Activated naive CD8-positive, alpha-beta T cell treated with anti-CD3 and anti-CD28 coated beads, Interleukin-2, amount 10 ng/mL, durations not matched to agents 7 days and 5 days (primary cell): ENCODE data around the gene SLC48A1. TPM values are rescaled to one million over a fixed set of nuclear protein-coding genes. Genes with fewer than 3 reads are reported as not detected.

Experiments used
- ATAC-seq: fragments of 150-1000 bp; cut with Tn5 transposase; one replicate; pipeline ENCODE4 v1.10.0; 2021; ENCODE audit warnings: low read depth, moderate library complexity
- POLR2A ChIA-PET: fragments of 350-600 bp; sonication (Branson Sonifier 250); formaldehyde crosslinking; loops from one replicate; lab custom pipeline; 2021; ENCODE audit warnings: antibody characterized with exemption; lab: Charles Lee
- DNase-seq: peaks from one replicate; pipeline ENCODE4 v3.0.0; 2021
- H3K27ac Mint-ChIP-seq: one replicate; pipeline ENCODE4 v1.8.0; 2022; ENCODE audit warnings: mild to moderate bottlenecking, mixed read lengths
- H3K27me3 Mint-ChIP-seq: one replicate; pipeline ENCODE4 v1.8.0; 2022; ENCODE audit warnings: mild to moderate bottlenecking, moderate library complexity, mixed read lengths
- H3K36me3 Mint-ChIP-seq: one replicate; pipeline ENCODE4 v1.8.0; 2021; ENCODE audit warnings: mild to moderate bottlenecking, mixed read lengths
- H3K4me1 Mint-ChIP-seq: one replicate; pipeline ENCODE4 v1.8.0; 2021; ENCODE audit warnings: mixed read lengths
- H3K4me3 Mint-ChIP-seq: one replicate; pipeline ENCODE4 v1.8.0; 2022; ENCODE audit warnings: mild to moderate bottlenecking, moderate library complexity, mixed read lengths
- H3K9me3 Mint-ChIP-seq: one replicate; pipeline ENCODE4 v1.8.0; 2021; ENCODE audit warnings: mixed read lengths
- total RNA-seq, 2 experiments: library from RNA; stranded (reverse); gene quantifications; one replicate each; pipeline ENCODE4 v1.2.3, GENCODE V29; 2021

SLC48A1 gene
- total RNA-seq, 2 experiments from 2014 or later = 13.4 to 13.9 TPM

DNA sequence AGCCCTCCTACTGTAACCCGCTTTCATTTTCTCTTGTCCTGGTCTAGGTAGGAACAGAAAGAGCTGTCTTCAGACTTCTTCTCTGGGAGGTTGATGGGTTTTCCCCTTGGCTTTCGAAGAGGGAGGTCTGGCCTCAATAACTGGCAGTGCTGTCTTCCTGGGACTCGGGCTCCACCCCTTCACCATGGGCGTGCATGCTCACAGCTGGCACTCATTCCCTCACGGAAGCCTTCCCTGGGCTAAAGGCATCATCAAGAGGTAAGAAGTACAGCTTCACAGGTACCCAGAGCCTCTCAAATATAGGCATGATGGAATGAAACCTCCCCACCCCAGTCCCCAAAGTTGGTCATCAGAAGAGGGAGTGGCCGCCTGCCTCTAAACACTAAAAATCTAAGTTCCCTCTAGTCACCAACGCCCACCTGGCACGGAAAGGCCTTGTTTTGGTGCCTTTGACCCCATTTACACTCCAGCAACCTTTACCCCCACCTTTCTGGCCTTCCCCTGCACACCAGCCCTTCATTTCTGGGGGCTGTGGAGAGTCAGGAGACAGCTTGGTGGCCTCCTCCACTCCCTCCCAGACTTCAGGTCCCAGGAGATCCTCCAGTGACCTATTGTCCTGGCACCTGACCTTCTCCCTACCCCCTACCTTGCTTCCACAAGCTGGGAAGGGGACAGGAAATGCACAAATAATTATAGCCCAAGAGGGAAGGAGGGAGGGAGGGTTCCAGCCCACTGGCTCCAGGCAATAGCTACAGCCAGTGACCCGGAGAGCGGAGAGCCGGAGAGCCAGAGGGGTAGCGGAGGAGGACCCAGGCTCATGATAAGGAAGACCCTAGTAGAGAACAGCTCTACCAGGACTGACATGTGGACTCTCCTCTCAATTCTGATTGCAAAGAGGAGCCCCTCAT lies 17.1 kb upstream of the SLC48A1 start:
- H3K4me3 Mint-ChIP-seq = no peak overlapping the region
- POLR2A ChIA-PET = interaction anchor here (0.8 to 0.9 kb wide), 2 partner anchors 11 to 14 kb away, joined by 3 to 4 read pairs; no protein-coding TSS in a partner anchor
- no peak for ATAC-seq

DNA sequence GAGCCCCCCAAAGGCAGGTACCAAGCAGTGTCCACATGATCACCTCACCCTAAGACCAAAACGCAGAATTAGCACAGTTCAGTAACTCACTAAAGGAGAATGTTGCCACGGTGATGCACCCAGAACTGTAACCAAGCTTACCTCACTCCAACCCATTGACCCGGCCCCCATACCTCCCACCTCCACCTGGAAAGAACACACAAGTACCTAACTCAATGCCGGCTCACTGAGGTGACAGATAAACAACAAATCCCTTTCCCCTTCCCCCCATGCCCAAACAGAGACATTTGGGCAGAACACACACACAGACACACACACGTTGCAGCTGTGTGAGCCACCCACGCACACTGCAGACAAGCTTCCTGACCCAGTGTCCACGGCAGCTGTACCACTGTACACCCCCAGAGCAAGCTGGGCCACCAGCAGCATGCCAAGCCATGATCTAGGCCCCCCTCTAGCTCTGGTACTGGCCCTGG lies 15.6 kb upstream of the SLC48A1 start:
- Mint-ChIP-seq H3K9me3 (no peaks in the 10 kb centered on the region), H3K4me1 (peaks cover 32% of the 10 kb centered on the region), H3K27ac (peak overlapping the region; percentile 13), H3K4me3 (no peak overlapping the region), H3K36me3 (no peaks in the 10 kb centered on the region), H3K27me3 (peaks cover 4% of the 10 kb centered on the region)
- no peak for DNase-seq
- ATAC-seq = no peak
- POLR2A ChIA-PET = interaction anchor here (1.5 kb wide), 1 partner anchor 10 kb away, joined by 5 read pairs; no protein-coding TSS in a partner anchor

More for the DNA sequence above, 17.1 kb upstream of the SLC48A1 start:
- H3K27ac Mint-ChIP-seq = no peak overlapping the region
- H3K9me3 Mint-ChIP-seq = no peaks in the 10 kb centered on the region
- no peak for DNase-seq
- no peaks in the 10 kb centered on the region for H3K36me3 Mint-ChIP-seq
- H3K4me1 Mint-ChIP-seq = peaks cover 28% of the 10 kb centered on the region
- peaks cover 4% of the 10 kb centered on the region for H3K27me3 Mint-ChIP-seq

DNA sequence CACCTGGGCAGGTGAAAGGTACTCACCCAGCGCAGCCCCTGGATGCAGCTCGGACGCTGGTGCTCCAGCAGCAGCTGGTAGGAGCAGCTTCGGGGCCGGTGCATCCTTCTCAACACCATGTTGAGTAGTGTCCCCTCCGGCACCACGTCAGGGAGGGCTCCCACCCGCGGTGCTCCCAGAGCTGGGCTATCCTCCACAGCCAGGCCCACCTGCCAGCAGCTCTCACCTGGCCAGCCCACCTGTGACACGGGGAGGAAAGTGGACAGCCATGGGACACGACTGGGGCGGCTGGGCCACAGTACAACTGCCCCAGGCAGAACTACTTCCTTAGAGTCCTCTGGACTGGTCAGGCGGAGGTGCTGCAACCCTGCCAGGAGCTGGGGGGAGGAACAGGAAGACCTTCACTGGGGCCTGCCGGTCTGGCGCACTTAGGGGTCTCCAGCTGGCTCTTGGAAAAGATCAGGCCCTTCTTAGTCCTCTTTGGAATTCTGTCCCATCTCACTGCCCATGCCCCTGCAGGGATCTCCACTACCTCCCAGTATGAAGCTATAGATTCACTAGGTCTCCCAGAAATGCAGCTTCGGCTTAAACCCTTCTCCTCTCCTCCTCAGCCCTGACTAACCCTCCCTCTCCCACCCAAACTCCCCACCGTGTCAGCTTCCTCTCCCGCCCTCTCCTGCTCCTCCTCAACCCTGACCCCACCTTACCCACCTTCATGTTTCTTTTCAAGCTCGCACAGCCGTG lies 15.0 kb upstream of the SLC48A1 start:
- H3K4me3 Mint-ChIP-seq = peak overlapping the region; percentile 45
- ATAC-seq (no peak), DNase-seq (no peak)
- no peaks in the 10 kb centered on the region for H3K9me3 Mint-ChIP-seq
- peaks cover 33% of the 10 kb centered on the region for H3K4me1 Mint-ChIP-seq
- no peaks in the 10 kb centered on the region for H3K36me3 Mint-ChIP-seq
- POLR2A ChIA-PET = interaction anchor here (0.8 to 1.5 kb wide), 2 partner anchors 9 to 36 kb away, joined by 3 to 5 read pairs; no protein-coding TSS in a partner anchor
- H3K27me3 Mint-ChIP-seq = peaks cover 4% of the 10 kb centered on the region
- H3K27ac Mint-ChIP-seq = no peak overlapping the region

DNA sequence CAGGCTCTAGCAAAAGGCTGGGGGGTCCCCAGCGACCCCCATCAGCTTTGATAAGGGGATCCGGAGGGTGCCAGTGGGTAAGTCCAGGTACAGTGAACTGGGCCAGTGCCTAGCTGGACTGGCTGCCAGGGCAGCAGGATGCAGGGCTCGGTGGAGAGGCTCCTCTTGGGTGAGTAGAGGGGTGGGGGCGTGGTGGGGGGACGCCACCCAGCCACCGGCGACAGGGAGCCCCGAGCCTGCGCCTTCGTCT lies 14.5 kb upstream of the SLC48A1 start:
- Mint-ChIP-seq H3K4me1 (peaks cover 33% of the 10 kb centered on the region), H3K9me3 (no peaks in the 10 kb centered on the region), H3K4me3 (peak overlapping the region; percentile 45), H3K36me3 (no peaks in the 10 kb centered on the region), H3K27me3 (peaks cover 4% of the 10 kb centered on the region), H3K27ac (no peak overlapping the region)
- POLR2A ChIA-PET = interaction anchor here (0.8 to 1.7 kb wide), 3 partner anchors 9 to 51 kb away, joined by 3 to 5 read pairs (median 4); no protein-coding TSS in a partner anchor
- no peak for ATAC-seq
- DNase-seq = no peak

DNA sequence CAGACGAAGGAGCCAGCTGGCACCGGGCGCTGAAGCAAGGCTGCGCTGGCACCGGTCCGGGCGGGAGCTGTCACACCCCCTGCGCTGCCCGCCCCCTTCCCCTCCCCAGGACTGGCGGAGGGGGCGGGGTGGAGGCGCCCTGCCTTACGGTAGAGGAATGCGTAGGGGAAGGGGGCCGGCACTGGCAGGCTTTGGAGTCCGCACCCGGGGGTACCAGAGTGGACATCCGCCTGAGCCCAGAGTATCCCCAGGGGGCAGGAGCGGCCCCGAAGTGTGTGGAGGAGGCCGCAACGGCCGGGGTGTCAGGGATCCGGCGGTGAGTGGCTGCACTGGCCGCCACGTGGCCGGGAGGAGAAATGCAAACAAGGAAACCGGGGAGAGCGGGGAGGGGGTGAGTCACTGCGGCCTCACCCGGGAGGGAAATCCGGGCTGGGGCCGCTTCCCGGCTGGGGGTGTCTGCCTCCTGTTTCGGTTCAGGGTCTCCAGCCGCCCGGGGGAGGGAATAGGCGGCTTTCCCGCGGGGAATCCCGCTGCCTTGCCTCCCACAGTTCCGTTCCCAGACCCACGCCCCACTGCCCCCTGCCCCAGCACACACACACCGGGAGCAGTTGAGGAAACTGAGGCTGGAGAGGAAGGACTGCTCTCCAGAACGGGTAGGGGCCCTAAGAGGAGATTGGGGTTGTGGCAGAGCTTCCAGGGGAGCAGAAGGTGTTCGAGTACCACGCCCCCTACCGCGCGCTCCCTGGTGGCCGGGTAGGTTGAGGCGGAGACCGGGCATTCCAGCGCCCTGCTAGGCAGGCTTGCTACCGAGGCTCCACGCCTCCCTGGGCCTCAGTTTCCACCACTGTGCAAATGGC lies 14.0 kb upstream of the SLC48A1 start, which contains the start of gene RAPGEF3:
RAPGEF3 (minus strand) TSS at position 47 of the 857 bp plus-strand sequence. CDS start 324 bp downstream, outside the sequence.
- Mint-ChIP-seq H3K27me3 (peaks cover 4% of the 10 kb centered on the region), H3K27ac (peak within 1 kb of the TSS; percentile 19)
- peak; percentile 74 for DNase-seq

DNA sequence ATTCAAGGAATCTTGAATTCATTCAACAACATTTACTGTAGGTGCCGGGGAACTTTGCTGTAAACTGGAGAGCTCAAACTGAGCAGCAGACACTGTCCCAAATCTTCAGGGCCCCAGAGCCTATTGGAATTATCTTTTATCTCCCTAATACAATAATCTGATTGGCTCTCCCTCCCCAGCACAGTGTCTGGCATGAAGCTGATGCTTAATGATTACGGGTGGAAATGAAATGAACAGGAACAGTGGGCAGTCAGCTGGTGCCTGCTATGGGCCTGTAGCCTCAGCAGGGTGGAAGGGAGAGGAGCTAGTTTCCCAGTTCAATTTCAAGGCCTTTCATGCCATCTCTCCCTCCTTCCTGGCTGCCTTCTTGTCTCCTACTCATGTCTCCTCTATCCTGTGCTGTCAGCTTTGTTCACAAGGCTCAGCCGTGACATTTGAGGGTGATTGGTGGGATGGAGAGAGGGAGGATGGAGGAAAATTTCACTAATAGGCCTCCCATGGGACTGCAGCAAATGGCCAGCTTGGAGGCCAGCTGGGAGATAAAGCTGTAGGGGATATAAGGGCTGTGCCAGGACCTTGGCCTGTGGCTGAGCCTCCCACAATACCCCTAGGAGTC lies 10.1 kb upstream of the SLC48A1 start:
- no peak overlapping the region for H3K4me3 Mint-ChIP-seq
- H3K27ac Mint-ChIP-seq = no peak overlapping the region
- peaks cover 11% of the 10 kb centered on the region for H3K27me3 Mint-ChIP-seq
- no peak for ATAC-seq
- no peaks in the 10 kb centered on the region for H3K9me3 Mint-ChIP-seq
- no peaks in the 10 kb centered on the region for H3K36me3 Mint-ChIP-seq
- no peak for DNase-seq
- peaks cover 31% of the 10 kb centered on the region for H3K4me1 Mint-ChIP-seq
- POLR2A ChIA-PET = interaction anchor here (0.6 kb wide), 1 partner anchor 1150 kb away, joined by 5 read pairs; no protein-coding TSS in a partner anchor

More for the DNA sequence above, 14.0 kb upstream of the SLC48A1 start, which contains the start of gene RAPGEF3:
- Mint-ChIP-seq H3K4me1 (peaks cover 37% of the 10 kb centered on the region), H3K36me3 (no peaks in the 10 kb centered on the region), H3K4me3 (peak within 1 kb of the TSS; percentile 82), H3K9me3 (no peaks in the 10 kb centered on the region)
- peak; percentile 78 for ATAC-seq
- POLR2A ChIA-PET = interaction anchor here (0.7 to 1.7 kb wide), 3 partner anchors 37 to 54 kb away, joined by 3 to 4 read pairs (median 4); no protein-coding TSS in a partner anchor

DNA sequence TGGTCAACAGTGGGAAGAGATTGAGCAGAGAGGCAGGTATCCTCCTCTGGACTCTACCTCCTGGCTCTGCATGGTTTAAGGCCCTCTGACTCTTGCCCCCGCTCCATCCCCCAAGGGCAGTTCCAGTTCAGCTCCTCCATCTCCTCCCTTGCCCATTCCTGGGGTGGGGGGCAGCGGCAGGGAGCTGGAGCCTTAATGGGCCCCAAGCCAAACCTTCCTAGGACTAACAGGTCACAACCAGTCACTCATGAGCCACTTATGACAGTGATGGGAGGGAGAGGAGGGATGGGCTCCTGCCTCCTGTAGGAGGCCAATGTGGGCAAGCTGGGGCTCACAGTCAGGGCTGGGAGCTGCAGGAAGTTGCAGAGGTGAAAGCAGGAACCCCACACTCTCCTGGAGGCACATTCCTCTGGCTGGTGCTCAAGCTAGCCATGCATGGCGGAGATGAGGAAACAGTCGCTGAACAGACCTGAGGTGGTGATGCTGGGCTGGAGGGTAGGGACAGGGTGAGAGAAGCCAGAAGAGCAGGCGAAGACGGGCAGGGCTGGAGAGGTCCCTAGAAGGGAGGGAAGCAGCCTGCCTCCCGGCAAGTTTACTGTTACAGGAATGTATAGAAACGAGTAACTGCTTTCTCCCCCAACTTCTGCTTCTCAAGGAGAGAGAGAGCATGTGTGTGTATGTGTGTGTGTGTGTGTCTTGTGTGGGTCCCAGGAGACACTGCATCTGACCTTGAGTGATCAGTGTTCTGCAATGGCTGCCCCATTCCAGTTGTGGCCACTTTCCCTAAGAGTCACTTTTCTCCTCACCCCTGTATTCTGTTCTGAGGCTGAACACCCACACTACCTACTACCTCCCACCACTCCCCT lies 9.3 kb upstream of the SLC48A1 start:
- DNase-seq (no peak), ATAC-seq (no peak)
- no peak overlapping the region for H3K4me3 Mint-ChIP-seq
- no peaks in the 10 kb centered on the region for H3K36me3 Mint-ChIP-seq
- H3K27me3 Mint-ChIP-seq = peaks cover 11% of the 10 kb centered on the region
- H3K27ac Mint-ChIP-seq = peak overlapping the region; percentile 18
- peaks cover 31% of the 10 kb centered on the region for H3K4me1 Mint-ChIP-seq
- POLR2A ChIA-PET = interaction anchor here (0.6 kb wide), 1 partner anchor 1149 kb away, joined by 5 read pairs; no protein-coding TSS in a partner anchor
- H3K9me3 Mint-ChIP-seq = no peaks in the 10 kb centered on the region

DNA sequence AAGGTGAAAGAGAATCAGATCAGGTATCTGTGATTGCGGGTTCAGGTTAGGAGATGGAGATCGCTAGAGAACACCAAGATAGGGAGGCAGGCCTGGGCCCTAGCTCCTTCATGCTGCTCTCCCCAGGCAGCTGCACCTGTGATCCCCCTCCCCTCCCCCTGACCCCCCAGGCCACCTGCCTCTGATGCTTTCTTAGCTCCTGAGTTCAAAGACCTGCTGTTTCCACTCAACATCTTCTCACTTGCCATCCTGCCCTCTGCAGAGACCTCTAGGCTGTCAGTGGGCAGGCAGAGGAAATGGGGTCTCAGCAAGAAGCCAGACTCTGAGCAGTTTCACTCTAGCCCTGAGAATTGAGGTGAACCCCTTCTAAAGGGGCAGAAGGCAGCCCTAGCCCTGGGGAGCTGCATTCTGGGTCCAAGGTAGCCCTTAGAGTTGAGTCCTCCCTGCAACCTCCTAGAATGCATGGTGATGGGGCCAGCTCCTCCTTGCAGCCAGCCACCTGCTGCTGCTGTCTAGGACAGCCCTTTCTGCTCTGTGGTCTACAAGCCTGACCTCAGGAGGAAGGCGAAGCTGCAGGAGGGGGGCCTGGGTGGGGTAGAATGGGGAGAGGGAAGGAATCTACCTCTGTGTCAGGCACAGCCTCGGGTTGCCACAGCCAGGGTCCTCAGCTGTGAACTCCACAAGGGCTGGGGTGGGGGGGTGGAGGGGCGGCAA lies 6.4 kb upstream of the SLC48A1 start:
- H3K9me3 Mint-ChIP-seq = no peaks in the 10 kb centered on the region
- POLR2A ChIA-PET = interaction anchor here (0.5 to 3.4 kb wide), 17 partner anchors 9 to 431 kb away, joined by 3 to 37 read pairs (median 4); no protein-coding TSS in a partner anchor
- H3K4me1 Mint-ChIP-seq = peaks cover 30% of the 10 kb centered on the region
- H3K27ac Mint-ChIP-seq = peak overlapping the region; percentile 78
- peak overlapping the region; percentile 65 for H3K4me3 Mint-ChIP-seq
- peaks cover 7% of the 10 kb centered on the region for H3K27me3 Mint-ChIP-seq
- DNase-seq (peak; percentile 62), ATAC-seq (peak; percentile 84)
- no peaks in the 10 kb centered on the region for H3K36me3 Mint-ChIP-seq

DNA sequence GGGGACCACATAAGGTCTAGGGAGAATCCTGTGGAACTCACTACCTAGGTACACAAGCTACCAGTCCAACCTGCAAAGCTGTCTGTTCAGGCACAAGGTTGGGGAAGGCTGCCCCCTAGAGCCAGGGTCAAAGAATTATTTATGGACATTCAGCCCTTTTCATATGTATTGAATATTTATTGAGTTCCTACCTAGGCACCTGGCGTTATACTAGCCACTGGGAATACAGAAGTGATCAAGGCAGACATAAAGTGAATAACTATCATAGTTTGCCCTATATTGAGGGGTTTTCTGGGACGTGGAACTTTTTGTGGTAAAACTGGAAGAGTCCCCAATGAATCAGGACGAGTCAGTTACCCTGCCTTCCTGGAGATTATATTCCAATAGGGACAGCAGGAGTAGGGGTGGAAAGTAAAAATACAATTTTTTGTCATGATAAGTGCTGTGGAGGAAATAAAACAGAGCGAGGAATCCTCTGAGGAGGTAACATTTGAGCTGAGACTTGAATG lies 5.8 kb upstream of the SLC48A1 start:
- Mint-ChIP-seq H3K9me3 (no peaks in the 10 kb centered on the region), H3K36me3 (no peaks in the 10 kb centered on the region), H3K27me3 (peaks cover 10% of the 10 kb centered on the region), H3K4me1 (peaks cover 27% of the 10 kb centered on the region), H3K27ac (no peak overlapping the region), H3K4me3 (peak overlapping the region; percentile 65)
- DNase-seq (peak; percentile 78), ATAC-seq (peak; percentile 71)
- POLR2A ChIA-PET = interaction anchor here (0.7 to 3.4 kb wide), 13 partner anchors 9 to 430 kb away, joined by 3 to 37 read pairs (median 4); no protein-coding TSS in a partner anchor

DNA sequence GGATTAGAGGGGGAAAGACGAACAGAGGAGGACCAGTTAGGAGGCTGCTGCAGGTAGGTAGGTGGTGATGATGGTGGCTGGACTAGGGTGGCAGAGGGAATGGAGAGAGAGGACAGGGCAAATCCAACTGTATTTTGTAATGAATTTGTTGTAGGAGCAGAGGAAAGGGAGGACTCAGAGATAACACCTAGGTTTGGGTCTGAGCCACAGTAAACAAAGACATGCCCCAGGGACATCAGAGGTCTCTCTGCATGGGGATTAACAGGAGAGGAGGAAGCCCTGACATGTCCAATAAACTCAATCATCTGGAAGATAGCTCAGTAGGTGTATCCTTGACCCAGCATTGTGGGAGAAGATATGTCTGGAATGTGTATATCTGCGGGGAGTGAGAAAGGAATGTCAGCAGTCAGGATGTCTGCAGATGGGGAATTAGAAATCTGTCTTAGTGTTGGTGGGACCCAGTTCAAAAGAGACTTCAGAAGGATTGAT lies 4.7 kb upstream of the SLC48A1 start:
- POLR2A ChIA-PET = interaction anchor here (2.3 to 3.4 kb wide), 3 partner anchors 25 to 67 kb away, joined by 7 to 37 read pairs (median 13); no protein-coding TSS in a partner anchor
- no peak overlapping the region for H3K27ac Mint-ChIP-seq

More for the DNA sequence above, 4.7 kb upstream of the SLC48A1 start:
- Mint-ChIP-seq H3K36me3 (no peaks in the 10 kb centered on the region), H3K4me1 (peaks cover 28% of the 10 kb centered on the region), H3K27me3 (peaks cover 14% of the 10 kb centered on the region), H3K4me3 (no peak overlapping the region), H3K9me3 (no peaks in the 10 kb centered on the region)
- no peak for DNase-seq
- no peak for ATAC-seq
